Spleen (tissue), 7 donors: ENCODE results near the gene KCNA4.

Experiments used
- POLR2A ChIP-seq, 3 donors: fragments of 450-650 bp; IDR thresholded peaks; one replicate each; pipeline ENCODE4 v1.5.1; 2017; ENCODE audit warnings: antibody characterized with exemption in 3 of 3, mild to moderate bottlenecking in 1 of 3
- POLR2AphosphoS5 ChIP-seq, 3 donors: sonication (generic); formaldehyde crosslinking; IDR thresholded peaks; one replicate each; pipeline ENCODE4 v1.5.1; 2017; ENCODE audit warnings: antibody characterized with exemption in 3 of 3
- TF ChIP-seq, protein P1 (sequence below), 11 experiments: fragments of 200-600 bp in 7 of 11; fragments of 450-650 bp in 4 of 11; sonication (generic) in 4 of 11; IDR thresholded peaks in 8 of 11; conservative IDR thresholded peaks in 3 of 11; 1 replicate in 7 of 11; 2 replicates in 4 of 11; pipeline versions ENCODE4 v1.4.0 to v1.8.0; 2016 to 2021; ENCODE audit warnings: antibody characterized with exemption in 11 of 11, inconsistent platforms in 4 of 11, mild to moderate bottlenecking in 1 of 11
- donor health status: DM: no; HTN: no; CAD: no; lungs with moderate emphysema.
- donor health status: DM: no; HTN: no; CAD: no.
- donor health status: DM: no; HTN: no; CAD: no.

DNA sequence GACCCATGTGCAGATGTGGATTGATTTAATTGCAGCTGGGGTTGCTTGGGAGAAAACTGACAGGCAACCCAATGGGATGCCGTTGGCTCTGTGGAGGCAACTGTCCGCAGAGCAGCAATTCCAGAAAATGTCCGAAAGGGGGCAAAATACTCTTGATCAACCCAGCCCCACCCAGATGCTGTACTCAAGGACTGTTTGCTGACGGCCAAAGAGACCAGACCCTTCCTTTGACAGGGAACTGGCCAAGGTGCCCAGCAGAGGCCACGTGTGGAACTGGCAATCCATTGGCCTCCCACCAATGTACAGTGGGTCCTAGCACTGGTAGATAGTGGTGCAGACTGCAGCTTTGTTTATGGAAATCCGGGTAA is 29.7 kb upstream of the KCNA4 start:
- TF ChIP-seq, protein P1, sequence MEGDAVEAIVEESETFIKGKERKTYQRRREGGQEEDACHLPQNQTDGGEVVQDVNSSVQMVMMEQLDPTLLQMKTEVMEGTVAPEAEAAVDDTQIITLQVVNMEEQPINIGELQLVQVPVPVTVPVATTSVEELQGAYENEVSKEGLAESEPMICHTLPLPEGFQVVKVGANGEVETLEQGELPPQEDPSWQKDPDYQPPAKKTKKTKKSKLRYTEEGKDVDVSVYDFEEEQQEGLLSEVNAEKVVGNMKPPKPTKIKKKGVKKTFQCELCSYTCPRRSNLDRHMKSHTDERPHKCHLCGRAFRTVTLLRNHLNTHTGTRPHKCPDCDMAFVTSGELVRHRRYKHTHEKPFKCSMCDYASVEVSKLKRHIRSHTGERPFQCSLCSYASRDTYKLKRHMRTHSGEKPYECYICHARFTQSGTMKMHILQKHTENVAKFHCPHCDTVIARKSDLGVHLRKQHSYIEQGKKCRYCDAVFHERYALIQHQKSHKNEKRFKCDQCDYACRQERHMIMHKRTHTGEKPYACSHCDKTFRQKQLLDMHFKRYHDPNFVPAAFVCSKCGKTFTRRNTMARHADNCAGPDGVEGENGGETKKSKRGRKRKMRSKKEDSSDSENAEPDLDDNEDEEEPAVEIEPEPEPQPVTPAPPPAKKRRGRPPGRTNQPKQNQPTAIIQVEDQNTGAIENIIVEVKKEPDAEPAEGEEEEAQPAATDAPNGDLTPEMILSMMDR (IDR thresholded peaks at IDR 0.05 in 8 of 11, conservative IDR thresholded peaks at IDR 0.05 in 3 of 11), result no peak
- no peak for TF ChIP-seq POLR2AphosphoS5 (IDR thresholded peaks at IDR 0.05)
- no peak for TF ChIP-seq POLR2A (IDR thresholded peaks at IDR 0.05)
